ENCODE results near the gene AFAP1L1.

- TF ChIP-seq CTCF (IDR thresholded peaks at IDR 0.05; ENCODE audit: insufficient read depth, low read depth, low read length) (no peak), EZH2 (IDR thresholded peaks at IDR 0.05; ENCODE audit: insufficient read depth, low read length) (no peak)
Observed at GRCh38 chr5:149301744-149302380, 30.2 kb downstream of the AFAP1L1 start.
